Myocyte (in vitro differentiated cells): ENCODE results near the gene DOP1B. TPM values are rescaled to one million over a fixed set of nuclear protein-coding genes. Genes with fewer than 3 reads are reported as not detected.
A peak's percentile ranks its signal among the peaks of the same experiment; 100 is the strongest.
"Not testable (repeated sequence)": the region's sequence is repeated elsewhere in the genome, so short reads cannot be mapped to it uniquely, and the experiment has no call there.

Experiments used
- DNase-seq: peaks from one replicate; pipeline ENCODE4 v3.0.0-alpha.2; 2012; ENCODE audit warnings: low read depth
- total RNA-seq: library from RNA; depleted of rRNA; stranded (reverse); fragments of >200 nt; gene quantifications from 2 replicates; pipeline ENCODE4 v1.2.3, GENCODE V29; 2014

DOP1B gene
- total RNA-seq, 1 donor from 2014 or later = 4.5 TPM

- no peak for DNase-seq
These were observed 23.9 kb upstream of the DOP1B start for GRCh38 chr21:36132696-36133095.

GRCh38 chr21:36134803-36135390, 21.7 kb upstream of the DOP1B start, which contains the start of gene CBR3:
CBR3 (plus strand) TSS chr21:36135079; CDS start chr21:36135193, 114 bp downstream.
- peak; percentile 63 for DNase-seq

GRCh38 chr21:36135391-36136102, 21.1 kb upstream of the DOP1B start:
- peak; percentile 57 for DNase-seq

GRCh38 chr21:36139791-36140190, 16.8 kb upstream of the DOP1B start:
- DNase-seq = not testable (repeated sequence)

DNA sequence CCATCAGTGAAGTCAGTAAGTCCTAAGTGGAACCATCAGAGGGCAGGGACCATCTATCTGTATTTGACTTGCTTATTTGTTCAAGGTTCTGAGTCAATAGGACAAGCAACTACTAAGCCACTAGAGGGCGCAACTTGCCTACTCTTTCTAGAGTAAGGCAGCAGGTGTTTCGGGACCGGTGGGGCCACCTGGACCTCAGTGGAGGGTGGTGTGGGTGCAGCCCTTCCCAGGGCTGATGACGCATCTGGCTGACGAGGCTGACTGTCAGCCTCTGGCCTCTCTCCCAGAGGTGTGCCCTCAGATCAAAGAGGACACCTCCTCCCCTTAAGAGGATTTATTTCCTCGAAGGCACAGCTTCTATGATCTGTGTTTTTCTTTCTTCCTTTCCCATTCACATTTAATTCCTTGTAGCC, 15.1 kb upstream of the DOP1B start:
- DNase-seq = peak; percentile 86

GRCh38 chr21:36144233-36144632, 12.4 kb upstream of the DOP1B start:
- not testable (repeated sequence) for DNase-seq

- no peak for DNase-seq
These were observed 11.4 kb upstream of the DOP1B start for GRCh38 chr21:36145259-36145658.

DNA sequence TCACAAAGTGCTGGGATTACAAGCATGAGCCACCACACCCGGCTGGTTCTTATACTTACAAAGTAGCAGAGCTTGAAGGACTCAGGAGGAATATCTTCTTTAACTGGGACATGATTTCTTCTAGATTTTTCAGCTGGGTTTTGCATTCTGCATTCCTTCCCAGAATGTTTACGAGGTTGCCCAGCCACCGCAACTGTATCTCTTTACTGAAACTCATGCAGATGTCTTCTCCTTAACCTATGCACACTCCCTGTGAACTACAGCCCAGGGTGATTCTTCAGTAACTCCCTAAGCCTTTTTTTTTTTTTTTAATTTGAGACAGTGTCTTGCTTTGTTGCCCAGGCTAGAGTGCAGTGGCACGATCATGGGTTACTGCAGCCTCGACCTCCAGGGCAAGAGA, 8.7 kb upstream of the DOP1B start:
- no peak for DNase-seq

GRCh38 chr21:36148886-36149285, 7.7 kb upstream of the DOP1B start:
- DNase-seq = no peak

GRCh38 chr21:36149788-36150711, 6.6 kb upstream of the DOP1B start:
- peak; percentile 63 for DNase-seq

GRCh38 chr21:36155603-36156338, 853 bp upstream of the DOP1B start:
- DNase-seq = no peak

- peak; percentile 98 for DNase-seq
These were observed 247 bp upstream of the DOP1B start for GRCh38 chr21:36156339-36156814.

- no peak for DNase-seq
These were observed 2.8 kb downstream of the DOP1B start for GRCh38 chr21:36159356-36159921.

DNA sequence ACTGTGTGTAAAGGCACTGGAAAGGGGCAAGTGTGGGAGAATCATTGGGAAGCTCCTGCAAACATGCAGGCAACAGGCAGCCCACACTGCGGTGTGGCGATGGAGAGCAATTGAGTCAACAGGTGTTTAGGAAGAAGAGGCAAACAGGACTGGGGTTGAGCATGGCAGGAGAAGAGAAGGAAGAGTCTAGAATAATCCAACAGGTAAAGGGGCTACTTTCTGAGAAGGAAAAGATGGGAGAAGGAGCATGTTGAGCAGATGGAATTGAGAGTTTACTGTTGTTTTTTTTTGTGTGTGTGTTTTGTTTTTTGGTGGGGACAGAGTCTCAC, 4.2 kb downstream of the DOP1B start:
- DNase-seq = no peak

DNA sequence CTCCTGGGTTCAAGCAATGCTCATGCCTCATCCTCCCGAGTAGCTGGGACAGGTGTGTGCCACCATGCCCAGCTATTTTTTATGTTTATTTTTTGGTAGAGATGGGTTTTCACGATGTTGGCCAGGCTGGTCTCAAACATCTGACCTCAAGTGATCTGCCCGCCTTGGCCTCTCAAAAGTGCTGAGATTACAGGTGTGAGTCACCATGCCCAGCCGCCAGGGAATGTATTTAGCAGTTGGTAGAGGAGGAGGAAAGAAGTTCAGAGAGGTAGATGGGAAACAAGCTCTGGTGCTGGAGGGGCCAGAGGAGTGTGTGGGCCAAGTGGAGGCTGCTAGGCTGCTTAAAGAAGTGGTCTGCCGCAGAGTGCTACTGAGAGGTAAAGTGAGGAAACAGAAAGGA, 6.0 kb downstream of the DOP1B start:
- no peak for DNase-seq

DNA sequence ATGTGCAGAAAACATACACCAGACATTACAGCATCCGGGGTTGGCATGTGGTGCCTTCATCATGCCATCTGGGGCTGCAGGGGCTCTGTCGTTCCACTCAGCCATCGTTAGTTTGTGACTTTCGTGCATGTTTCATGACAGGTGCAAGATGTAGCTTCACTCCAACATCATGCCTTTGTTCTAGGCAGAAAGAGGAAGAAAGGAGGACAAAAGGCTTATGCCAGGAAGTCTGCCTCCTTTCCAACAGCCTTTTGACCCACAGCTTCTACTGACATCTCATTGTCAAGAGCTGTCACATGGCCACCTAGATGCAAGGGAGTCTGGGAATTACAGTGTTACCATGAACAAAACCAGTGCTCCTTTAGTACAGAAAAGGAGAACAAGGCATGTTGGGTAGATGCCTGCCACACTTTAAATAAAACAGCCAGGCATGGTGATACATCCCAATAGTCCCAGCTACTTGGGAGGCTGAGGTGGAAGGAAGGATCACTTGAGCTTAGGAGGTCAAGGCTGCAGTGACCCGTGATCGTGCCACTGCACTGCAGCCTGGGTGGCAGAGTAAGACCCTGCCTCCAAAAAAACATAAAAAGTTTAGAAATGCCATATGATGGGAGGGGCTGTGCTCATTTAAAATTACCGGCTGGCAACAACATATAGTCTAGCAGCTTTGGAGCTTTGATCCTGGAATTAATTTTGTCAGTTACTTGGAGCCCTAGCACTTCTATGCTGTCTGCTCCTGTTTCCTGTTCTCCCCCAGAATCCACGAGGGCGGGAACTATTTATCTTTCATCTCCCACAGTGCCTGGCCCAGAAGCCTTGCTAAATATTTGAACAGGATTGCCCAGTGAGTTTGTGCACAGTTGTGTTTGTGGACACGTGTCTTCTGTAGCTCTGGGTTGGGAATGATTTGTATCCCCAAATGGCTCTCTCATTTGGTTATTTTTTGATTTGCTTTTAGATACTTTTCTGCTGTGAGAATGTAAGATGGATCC, 7.4 kb downstream of the DOP1B start:
- no peak for DNase-seq

- no peak for DNase-seq
These were observed 8.7 kb downstream of the DOP1B start for GRCh38 chr21:36165356-36165755.

- no peak for DNase-seq
These were observed 10.1 kb downstream of the DOP1B start for GRCh38 chr21:36166705-36167104.

DNA sequence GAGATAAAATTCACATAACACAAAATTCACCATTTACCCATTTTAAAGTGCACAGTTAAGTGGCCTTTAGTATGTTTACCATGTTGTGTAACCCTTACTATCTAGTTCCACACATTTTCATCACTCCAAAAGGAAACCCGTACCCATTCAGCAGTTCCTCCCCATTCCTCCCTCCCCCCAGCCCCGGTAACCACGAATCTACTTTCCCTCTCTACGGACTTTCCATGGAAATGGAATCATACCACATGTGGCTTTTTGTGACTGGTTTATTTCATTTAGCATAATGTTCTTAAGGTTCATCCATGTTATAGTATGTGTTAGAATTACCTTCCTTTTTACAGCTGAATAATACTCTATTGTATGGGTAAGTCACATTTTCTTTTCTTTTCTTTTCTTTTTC, 10.9 kb downstream of the DOP1B start:
- no peak for DNase-seq
